Thyroid gland (tissue), 4 donors: ENCODE measurements around the gene SRSF2.

Experiments used
- CTCF ChIP-seq, 6 experiments: fragments of 200-600 bp in 3 of 6; fragments of 450-650 bp in 3 of 6; sonication (generic) in 3 of 6; IDR thresholded peaks; one replicate each; pipeline ENCODE4 v1.5.1; 2016 to 2019; ENCODE audit warnings: antibody characterized with exemption in 6 of 6, mild to moderate bottlenecking in 2 of 6, inconsistent platforms in 1 of 6, moderate library complexity in 1 of 6
- POLR2A ChIP-seq, 2 donors: fragments of 450-650 bp; IDR thresholded peaks; one replicate each; pipeline ENCODE4 v1.6.1; 2017; ENCODE audit warnings: antibody characterized with exemption in 2 of 2, mild to moderate bottlenecking in 2 of 2, moderate library complexity in 1 of 2

GRCh38 chr17:76721463-76721862 lies 15.7 kb downstream of the SRSF2 start:
- TF ChIP-seq CTCF (IDR thresholded peaks at IDR 0.05) (no peak), POLR2A (IDR thresholded peaks at IDR 0.05) (no peak)
